CD4-positive, alpha-beta T cell (primary cell): ENCODE measurements around the gene FAM8A1. TPM values are rescaled to one million over a fixed set of nuclear protein-coding genes. Genes with fewer than 3 reads are reported as not detected.

Experiments
- ATAC-seq: fragments of 200-7000 bp; cut with Tn5 transposase; one replicate; pipeline ENCODE4 v1.10.0; 2022; ENCODE audit warnings: mild to moderate bottlenecking; ENCODE audit not compliant: poor library complexity
- CTCF ChIA-PET: fragments of 350-600 bp; sonication (Branson Sonifier 250); formaldehyde crosslinking; loops from one replicate; lab custom pipeline; 2021; ENCODE audit warnings: antibody characterized with exemption, inconsistent platforms; lab: Charles Lee
- POLR2A ChIA-PET: fragments of 350-600 bp; sonication (Branson Sonifier 250); formaldehyde crosslinking; loops from one replicate; lab custom pipeline; 2021; ENCODE audit warnings: antibody characterized with exemption, inconsistent platforms; lab: Charles Lee
- DNase-seq, 14 experiments: peaks; one replicate each; pipeline ENCODE4 v3.0.0-alpha.2; 2013 to 2020; ENCODE audit warnings: mixed read lengths in 2 of 14
- H3K27ac ChIP-seq, 2 donors: one replicate each; pipeline versions ENCODE4 v1.5.1 to v1.7.0; 2013; ENCODE audit warnings: low read length in 2 of 2, low read depth in 1 of 2, mild to moderate bottlenecking in 1 of 2
- H3K27me3 ChIP-seq, 2 experiments: 1 replicate in 1 of 2; 2 replicates in 1 of 2; pipeline versions ENCODE4 v1.6.1 to v1.7.0; 2013; ENCODE audit warnings: low read length in 2 of 2, control low read depth in 1 of 2, mild to moderate bottlenecking in 1 of 2, moderate library complexity in 1 of 2; ENCODE audit not compliant: insufficient read depth in 2 of 2, control insufficient read depth in 1 of 2
- H3K36me3 ChIP-seq: one replicate; pipeline ENCODE4 v1.6.1; 2013; ENCODE audit warnings: low read length, control low read depth; ENCODE audit not compliant: insufficient read depth
- H3K4me1 ChIP-seq: one replicate; pipeline ENCODE4 v1.6.1; 2013; ENCODE audit warnings: low read length, control low read depth; ENCODE audit not compliant: insufficient read depth
- H3K4me3 ChIP-seq: one replicate; pipeline ENCODE4 v1.5.1; 2013; ENCODE audit warnings: mild to moderate bottlenecking, low read length, moderate library complexity
- H3K9me3 ChIP-seq, 2 experiments: 1 replicate in 1 of 2; 2 replicates in 1 of 2; pipeline versions ENCODE4 v1.6.1 to v1.7.0; 2013; ENCODE audit warnings: low read length in 2 of 2, mild to moderate bottlenecking in 2 of 2, control low read depth in 1 of 2, moderate library complexity in 1 of 2; ENCODE audit not compliant: control insufficient read depth in 1 of 2, insufficient read depth in 1 of 2
- H3K27ac Mint-ChIP-seq: one replicate; pipeline ENCODE4 v1.8.0; 2020; ENCODE audit warnings: mixed read lengths
- H3K27me3 Mint-ChIP-seq: one replicate; pipeline ENCODE4 v1.8.0; 2021; ENCODE audit warnings: mixed read lengths
- H3K36me3 Mint-ChIP-seq: one replicate; pipeline ENCODE4 v1.8.0; 2021; ENCODE audit warnings: low read depth, mixed read lengths
- H3K4me1 Mint-ChIP-seq: one replicate; pipeline ENCODE4 v1.8.0; 2021; ENCODE audit warnings: low read depth, mixed read lengths
- H3K4me3 Mint-ChIP-seq: one replicate; pipeline ENCODE4 v1.8.0; 2020; ENCODE audit warnings: mild to moderate bottlenecking, mixed read lengths
- H3K9me3 Mint-ChIP-seq: one replicate; pipeline ENCODE4 v1.8.0; 2020; ENCODE audit warnings: mixed read lengths
- CTCF ChIP-seq: fragments of 200-600 bp; IDR thresholded peaks from one replicate; pipeline ENCODE4 v1.8.0; 2022; ENCODE audit warnings: antibody characterized with exemption, mild to moderate bottlenecking
- intact Hi-C, 2 experiments: fragments of 100-400 bp; cut with DNase I in 1 of 2; cut with micrococcal nuclease in 1 of 2; formaldehyde crosslinking; loops; one replicate each; pipeline versions ENCODE4 v1.15.1 to v1.9.0; 2023 to 2025; cut with DNase I, micrococcal nuclease
- total RNA-seq, 174 experiments: library from RNA in 2 of 174; stranded (reverse) in 2 of 174; gene quantifications; one replicate each; pipeline ENCODE4 v1.2.3 and lab custom pipeline; 2021 to 2026

The FAM8A1 gene
- total RNA-seq, 2 experiments from 2014 or later = 31.4 to 31.9 TPM

DNA sequence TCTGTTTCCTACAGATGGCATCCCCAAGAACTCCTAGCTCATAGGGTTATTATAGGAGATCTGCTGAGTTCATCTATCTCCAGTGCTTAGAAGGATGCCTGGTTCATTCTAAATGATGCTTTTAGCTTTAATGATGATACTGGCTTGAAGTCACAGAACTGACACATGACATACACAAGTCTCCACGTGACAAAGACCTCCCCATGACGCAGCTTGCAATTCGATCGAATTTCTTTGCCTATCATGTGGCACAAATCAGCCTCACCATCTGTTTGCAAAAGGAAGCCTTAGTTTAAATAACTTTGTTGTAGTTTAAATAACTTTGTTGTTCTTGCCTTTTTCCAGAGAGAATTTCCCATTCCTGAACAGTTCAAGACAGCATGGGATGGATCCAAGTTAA lies 44.1 kb upstream of the FAM8A1 start:
- Histone ChIP-seq H3K27ac (no peak overlapping the region), H3K9me3 (no peaks in the 10 kb centered on the region), H3K36me3 (no peaks in the 10 kb centered on the region), H3K4me3 (no peak overlapping the region), H3K27me3 (no peaks in the 10 kb centered on the region), H3K4me1 (no peaks in the 10 kb centered on the region)
- H3K27ac Mint-ChIP-seq = no peak overlapping the region
- H3K36me3 Mint-ChIP-seq = no peaks in the 10 kb centered on the region
- POLR2A ChIA-PET = no interaction called here
- H3K4me3 Mint-ChIP-seq = no peak overlapping the region
- H3K4me1 Mint-ChIP-seq = no peaks in the 10 kb centered on the region
- ATAC-seq = no peak
- H3K9me3 Mint-ChIP-seq = no peaks in the 10 kb centered on the region
- peaks cover 17% of the 10 kb centered on the region for H3K27me3 Mint-ChIP-seq
- TF ChIP-seq CTCF = no peak
- DNase-seq = no peak
- intact Hi-C loops = no loop called here
- CTCF ChIA-PET = no interaction called here

DNA sequence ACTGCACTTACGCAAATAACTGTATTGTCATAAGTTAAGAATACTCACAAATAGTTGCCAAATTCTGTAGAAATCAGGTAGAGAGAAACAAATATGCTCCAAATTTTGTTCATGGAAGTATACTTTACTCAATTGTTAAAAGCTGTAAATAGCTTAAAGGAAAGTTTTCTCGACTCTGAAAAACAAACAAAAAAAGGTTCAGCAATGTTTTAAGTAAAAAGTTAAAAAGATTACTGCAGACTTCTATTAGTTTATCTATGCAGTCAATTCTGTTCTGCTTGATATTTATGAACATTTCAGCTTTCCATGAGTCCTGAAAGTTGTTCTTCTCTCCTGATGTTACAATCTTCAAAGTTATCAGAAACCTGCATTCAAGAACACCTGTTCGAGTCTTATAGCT lies 37.5 kb upstream of the FAM8A1 start:
- intact Hi-C loops = no loop called here
- Histone ChIP-seq H3K36me3 (no peaks in the 10 kb centered on the region), H3K4me3 (no peak overlapping the region), H3K9me3 (peaks cover 0 to 4% of the 10 kb centered on the region in 2 experiments), H3K27me3 (no peaks in the 10 kb centered on the region), H3K4me1 (no peaks in the 10 kb centered on the region), H3K27ac (no peak overlapping the region)
- ChIA-PET POLR2A (no interaction called here), CTCF (no interaction called here)
- peaks cover 6% of the 10 kb centered on the region for H3K9me3 Mint-ChIP-seq
- ATAC-seq (no peak), DNase-seq (no peak)
- H3K36me3 Mint-ChIP-seq = no peaks in the 10 kb centered on the region
- H3K4me1 Mint-ChIP-seq = no peaks in the 10 kb centered on the region
- no peak for TF ChIP-seq CTCF
- H3K4me3 Mint-ChIP-seq = no peak overlapping the region
- no peak overlapping the region for H3K27ac Mint-ChIP-seq
- H3K27me3 Mint-ChIP-seq = no peaks in the 10 kb centered on the region

DNA sequence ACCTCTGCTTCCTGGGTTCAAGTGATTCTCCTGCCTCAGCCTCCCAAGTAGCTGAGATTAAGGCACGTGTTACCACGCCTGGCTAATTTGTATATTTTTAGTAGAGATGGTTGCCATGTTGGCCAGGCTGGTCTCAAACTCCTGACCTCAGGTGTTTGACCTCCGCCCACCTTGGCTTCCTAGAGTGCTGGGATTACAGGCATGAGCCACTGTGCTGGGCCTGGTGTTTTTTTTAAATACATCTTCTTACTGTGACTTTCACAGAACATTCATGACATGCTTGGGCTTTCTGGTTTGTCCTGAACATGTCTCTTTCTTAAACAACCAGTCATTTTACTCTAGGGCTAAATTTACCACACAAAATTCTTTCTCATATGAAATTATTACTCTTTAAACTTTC lies 34.7 kb upstream of the FAM8A1 start:
- no peaks in the 10 kb centered on the region for H3K4me1 Mint-ChIP-seq
- intact Hi-C loops = no loop called here
- Histone ChIP-seq H3K9me3 (peaks cover 0 to 4% of the 10 kb centered on the region in 2 experiments), H3K27ac (no peak overlapping the region), H3K36me3 (no peaks in the 10 kb centered on the region), H3K4me3 (no peak overlapping the region), H3K27me3 (no peaks in the 10 kb centered on the region), H3K4me1 (no peaks in the 10 kb centered on the region)
- no peak for TF ChIP-seq CTCF
- ChIA-PET POLR2A (no interaction called here), CTCF (no interaction called here)
- peaks cover 14% of the 10 kb centered on the region for H3K27me3 Mint-ChIP-seq
- ATAC-seq (no peak), DNase-seq (no peak)
- H3K4me3 Mint-ChIP-seq = no peak overlapping the region
- H3K9me3 Mint-ChIP-seq = peaks cover 6% of the 10 kb centered on the region
- H3K27ac Mint-ChIP-seq = no peak overlapping the region
- no peaks in the 10 kb centered on the region for H3K36me3 Mint-ChIP-seq
